ENCODE measurements around the gene GSE1. TPM values are rescaled to one million over a fixed set of nuclear protein-coding genes. Genes with fewer than 3 reads are reported as not detected.

The GSE1 gene
- total and polyA plus RNA-seq, 2 experiments from 2014 or later, result 27.9 to 43.5 TPM

DNA sequence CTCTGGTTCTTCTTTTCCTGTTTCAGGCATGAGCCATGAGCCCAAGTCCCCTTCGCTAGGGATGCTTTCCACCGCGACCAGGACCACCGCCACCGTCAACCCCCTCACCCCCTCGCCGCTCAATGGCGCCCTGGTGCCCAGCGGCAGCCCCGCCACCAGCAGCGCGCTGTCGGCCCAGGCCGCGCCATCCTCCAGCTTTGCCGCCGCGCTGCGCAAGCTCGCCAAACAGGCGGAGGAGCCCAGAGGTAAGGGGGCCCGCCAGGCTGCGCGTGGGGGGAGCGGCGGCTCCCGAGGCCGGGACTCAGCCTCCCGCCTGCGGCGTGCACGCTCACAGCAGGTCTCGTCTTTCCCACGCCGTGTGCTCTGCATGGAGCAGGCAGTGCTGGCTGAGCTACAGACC is 20.8 kb downstream of the GSE1 start:
- Histone ChIP-seq H3K9me2 (replicated peaks; ENCODE audit: insufficient read depth) (no peaks in the 10 kb centered on the region), H3K9me3 (ENCODE audit: low read depth) (no peaks in the 10 kb centered on the region), H2AFZ (no peak overlapping the region), H3K79me2 (peaks cover 98% of the 10 kb centered on the region), H4K20me1 (ENCODE audit: insufficient read depth, poor library complexity, severe bottlenecking) (peaks cover 97% of the 10 kb centered on the region), H3K27ac (no peak overlapping the region), H3K36me3 (replicated peaks; ENCODE audit: insufficient read depth, low read depth) (no peaks in the 10 kb centered on the region), H3K4me3 (no peak overlapping the region), H3K4me1 (ENCODE audit: insufficient read depth) (no peaks in the 10 kb centered on the region), H3K27me3 (no peaks in the 10 kb centered on the region), H3K4me2 (no peak overlapping the region)
- no peak for TF ChIP-seq EZH2 (IDR thresholded peaks at IDR 0.05; ENCODE audit: borderline replicate concordance)
- no peak for TF ChIP-seq EZH2phosphoT487 (IDR thresholded peaks at IDR 0.05; ENCODE audit: low read depth, severe bottlenecking, unreplicated experiment)
- TF ChIP-seq, protein P1, sequence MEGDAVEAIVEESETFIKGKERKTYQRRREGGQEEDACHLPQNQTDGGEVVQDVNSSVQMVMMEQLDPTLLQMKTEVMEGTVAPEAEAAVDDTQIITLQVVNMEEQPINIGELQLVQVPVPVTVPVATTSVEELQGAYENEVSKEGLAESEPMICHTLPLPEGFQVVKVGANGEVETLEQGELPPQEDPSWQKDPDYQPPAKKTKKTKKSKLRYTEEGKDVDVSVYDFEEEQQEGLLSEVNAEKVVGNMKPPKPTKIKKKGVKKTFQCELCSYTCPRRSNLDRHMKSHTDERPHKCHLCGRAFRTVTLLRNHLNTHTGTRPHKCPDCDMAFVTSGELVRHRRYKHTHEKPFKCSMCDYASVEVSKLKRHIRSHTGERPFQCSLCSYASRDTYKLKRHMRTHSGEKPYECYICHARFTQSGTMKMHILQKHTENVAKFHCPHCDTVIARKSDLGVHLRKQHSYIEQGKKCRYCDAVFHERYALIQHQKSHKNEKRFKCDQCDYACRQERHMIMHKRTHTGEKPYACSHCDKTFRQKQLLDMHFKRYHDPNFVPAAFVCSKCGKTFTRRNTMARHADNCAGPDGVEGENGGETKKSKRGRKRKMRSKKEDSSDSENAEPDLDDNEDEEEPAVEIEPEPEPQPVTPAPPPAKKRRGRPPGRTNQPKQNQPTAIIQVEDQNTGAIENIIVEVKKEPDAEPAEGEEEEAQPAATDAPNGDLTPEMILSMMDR (IDR thresholded peaks at IDR 0.05; ENCODE audit: poor library complexity), result no peak
- 94% methylated on average over 32 of the region's 35 CpGs for WGBS (ENCODE audit: low lambda C conversion rate, missing lambda C conversion rate)
- DNase-seq (ENCODE audit: low spot score), result no peak

DNA sequence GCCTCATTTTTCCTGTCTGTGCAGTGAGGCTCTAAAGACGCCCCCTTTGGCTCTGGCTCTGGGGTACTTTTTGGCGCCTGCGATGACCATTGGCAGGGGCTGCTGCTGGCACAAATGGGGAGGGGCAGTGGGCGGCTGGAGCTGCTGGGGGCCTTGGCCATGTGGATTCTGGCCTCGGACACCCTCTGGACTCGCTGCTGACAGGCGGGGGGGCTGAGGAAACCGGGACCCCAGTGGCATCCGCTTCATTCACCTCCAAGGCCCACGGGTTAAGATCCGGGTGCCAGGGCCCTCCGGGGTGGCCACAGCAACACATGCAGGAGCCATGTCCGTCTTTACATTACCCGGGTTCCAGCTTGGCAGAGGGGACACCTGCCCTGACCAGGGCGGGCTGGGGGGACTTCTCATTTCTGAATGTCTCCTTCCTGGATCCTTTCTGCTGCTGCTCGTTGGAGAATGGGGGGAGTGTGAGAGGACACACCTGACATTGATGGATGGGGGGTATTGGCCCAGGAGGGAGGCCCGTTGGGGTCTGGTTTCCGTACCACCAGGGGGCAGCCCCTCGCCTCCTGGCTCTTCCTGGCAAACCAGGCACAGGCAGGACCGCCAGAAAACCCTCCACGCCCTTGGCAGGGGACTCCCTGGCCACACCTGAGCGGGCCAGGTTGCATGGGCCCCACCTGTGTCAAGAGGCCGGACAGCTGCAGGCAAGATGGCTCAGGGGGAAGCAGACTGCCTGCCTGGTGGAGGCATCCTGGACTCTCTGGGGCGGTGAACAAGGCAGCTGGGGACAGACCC is 21.8 kb downstream of the GSE1 start:
- Histone ChIP-seq H3K4me1 (ENCODE audit: insufficient read depth) (no peaks in the 10 kb centered on the region), H3K79me2 (peaks cover 98% of the 10 kb centered on the region), H3K4me2 (no peak overlapping the region), H3K9me3 (ENCODE audit: low read depth) (no peaks in the 10 kb centered on the region), H2AFZ (no peak overlapping the region), H3K36me3 (replicated peaks; ENCODE audit: insufficient read depth, low read depth) (no peaks in the 10 kb centered on the region), H3K4me3 (no peak overlapping the region), H3K9me2 (replicated peaks; ENCODE audit: insufficient read depth) (no peaks in the 10 kb centered on the region), H3K27ac (no peak overlapping the region), H4K20me1 (ENCODE audit: insufficient read depth, poor library complexity, severe bottlenecking) (peaks cover 97% of the 10 kb centered on the region), H3K27me3 (no peaks in the 10 kb centered on the region)
- TF ChIP-seq, protein P1 (IDR thresholded peaks at IDR 0.05; ENCODE audit: poor library complexity), result no peak
- TF ChIP-seq EZH2phosphoT487 (IDR thresholded peaks at IDR 0.05; ENCODE audit: low read depth, severe bottlenecking, unreplicated experiment), result no peak
- TF ChIP-seq EZH2 (IDR thresholded peaks at IDR 0.05; ENCODE audit: borderline replicate concordance), result no peak
- no peak for DNase-seq (ENCODE audit: low spot score)
- WGBS (ENCODE audit: low lambda C conversion rate, missing lambda C conversion rate), result 93% methylated on average over 19 of the region's 24 CpGs

DNA sequence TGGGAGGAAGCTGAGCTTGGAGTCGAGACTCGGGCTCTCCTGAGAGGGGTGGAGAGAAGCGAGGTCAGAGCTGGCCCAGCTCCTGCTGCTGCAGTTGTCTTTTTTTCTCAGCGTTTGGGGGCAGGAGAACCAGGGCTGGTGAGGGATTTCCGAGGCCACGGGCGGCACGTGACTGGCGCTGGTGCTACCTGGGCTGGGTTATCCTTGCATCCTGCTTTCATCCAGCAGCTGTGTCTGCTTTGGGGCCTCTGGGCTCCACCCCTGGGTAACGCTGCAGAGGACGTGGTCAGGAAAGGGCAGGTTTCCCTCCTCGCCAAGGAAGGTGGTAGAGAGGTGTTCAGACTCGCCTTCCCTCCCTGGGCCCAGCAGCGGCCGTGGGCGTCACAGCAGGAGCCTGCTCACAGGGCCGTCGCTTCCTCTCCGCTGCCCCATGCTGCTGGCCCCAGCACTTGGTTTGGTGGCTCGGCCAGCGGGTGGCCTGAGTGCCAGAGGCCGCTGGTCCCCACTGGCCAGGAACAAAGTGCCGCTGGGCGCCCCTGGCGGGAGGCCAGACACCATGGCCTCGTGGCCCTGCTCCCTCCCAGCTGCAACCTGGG is 22.5 kb downstream of the GSE1 start:
- Histone ChIP-seq H3K79me2 (peaks cover 97% of the 10 kb centered on the region), H4K20me1 (ENCODE audit: insufficient read depth, poor library complexity, severe bottlenecking) (peaks cover 97% of the 10 kb centered on the region), H3K36me3 (replicated peaks; ENCODE audit: insufficient read depth, low read depth) (no peaks in the 10 kb centered on the region), H3K4me3 (no peak overlapping the region), H3K27me3 (no peaks in the 10 kb centered on the region), H3K27ac (no peak overlapping the region), H2AFZ (no peak overlapping the region), H3K9me2 (replicated peaks; ENCODE audit: insufficient read depth) (no peaks in the 10 kb centered on the region), H3K9me3 (ENCODE audit: low read depth) (no peaks in the 10 kb centered on the region), H3K4me2 (no peak overlapping the region), H3K4me1 (ENCODE audit: insufficient read depth) (no peaks in the 10 kb centered on the region)
- DNase-seq (ENCODE audit: low spot score), result no peak
- TF ChIP-seq EZH2 (IDR thresholded peaks at IDR 0.05; ENCODE audit: borderline replicate concordance), result no peak
- no peak for TF ChIP-seq EZH2phosphoT487 (IDR thresholded peaks at IDR 0.05; ENCODE audit: low read depth, severe bottlenecking, unreplicated experiment)
- TF ChIP-seq, protein P1 (IDR thresholded peaks at IDR 0.05; ENCODE audit: poor library complexity), result no peak
- WGBS (ENCODE audit: low lambda C conversion rate, missing lambda C conversion rate), result 90% methylated on average over 26 of the region's 26 CpGs
